ENCODE results near the gene ZNF276. TPM values are rescaled to one million over a fixed set of nuclear protein-coding genes. Genes with fewer than 3 reads are reported as not detected.

The ZNF276 gene
- total and polyA plus RNA-seq, 7 donors, result 7.6 to 13.6 (median 11.5) TPM

DNA sequence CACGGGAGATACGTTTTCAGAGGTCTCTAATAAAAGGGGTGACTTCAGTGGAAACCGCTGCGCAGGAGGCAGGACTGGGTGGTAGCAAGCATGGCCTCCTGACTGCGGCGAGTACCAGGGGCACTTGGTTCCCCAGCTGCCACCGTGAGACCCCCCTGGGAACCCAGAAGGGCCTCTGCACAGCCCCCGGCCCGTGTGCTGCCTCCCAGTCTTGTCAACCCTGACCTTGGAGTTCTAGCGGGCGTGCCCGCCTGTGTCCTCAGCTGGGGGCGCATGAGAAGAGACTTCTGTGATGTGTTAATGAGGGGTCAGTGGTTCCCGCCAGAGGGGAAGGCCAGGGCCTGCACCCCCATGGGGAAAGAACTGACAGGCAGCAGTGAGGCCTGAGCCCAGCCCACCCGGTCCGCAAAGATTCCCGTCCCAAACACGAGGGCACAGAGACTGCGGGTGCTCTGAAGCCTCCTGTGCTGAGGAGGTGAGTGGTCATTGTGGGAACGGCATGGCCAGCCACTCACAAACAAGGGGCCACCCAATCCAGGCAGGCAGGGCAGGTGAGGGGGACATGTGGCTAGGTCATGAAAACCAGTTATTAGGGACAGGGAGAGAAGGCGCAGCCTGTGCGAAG is 9.4 kb downstream of the ZNF276 start:
- 79 to 80% (median 80%) methylated on average over 21 to 22 of the region's 22 CpGs for WGBS, 3 donors

DNA sequence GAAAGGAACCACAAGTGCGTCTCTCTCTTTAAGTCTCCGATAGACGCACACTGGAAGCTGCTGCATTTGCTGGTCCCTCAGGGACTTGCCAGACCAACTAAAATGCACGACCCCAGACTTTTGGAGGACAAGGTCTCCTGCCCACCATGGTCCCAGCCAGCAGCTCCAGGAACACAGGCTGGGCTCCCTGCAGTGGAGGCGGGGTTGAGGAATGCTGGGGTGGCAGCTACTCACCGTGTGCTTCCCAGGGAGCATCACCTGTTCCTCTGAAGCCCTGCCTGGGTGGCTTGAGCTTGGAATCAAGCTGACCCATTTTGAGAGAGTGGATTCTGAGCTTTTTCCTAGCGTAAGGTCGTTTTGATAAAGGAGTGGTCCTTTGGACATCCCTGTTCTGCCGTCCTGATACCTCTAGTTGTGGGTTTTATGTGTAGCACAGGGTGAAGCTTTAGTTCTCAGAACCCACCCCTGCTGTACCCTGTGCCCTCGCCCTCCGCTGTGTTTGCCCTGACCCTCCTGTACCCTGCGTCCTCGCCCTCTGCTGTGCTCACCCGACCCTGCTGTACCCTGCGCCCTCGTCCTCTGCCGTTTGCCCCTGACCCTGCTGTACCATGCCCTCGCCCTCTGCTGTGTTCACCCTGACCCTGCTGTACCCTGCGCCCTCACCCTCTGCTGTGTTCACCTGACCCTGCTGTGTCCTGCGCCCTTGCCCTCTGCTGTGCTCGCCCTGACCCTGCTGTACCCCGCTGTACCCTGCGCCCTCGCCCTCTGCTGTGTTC is 11.0 kb downstream of the ZNF276 start:
- H3K9me3 ChIP-seq, result no peaks in the 10 kb centered on the region
- no peaks in the 10 kb centered on the region for H3K4me1 ChIP-seq
- 87 to 90% (median 88%) methylated on average over 22 to 24 of the region's 24 CpGs for WGBS, 3 donors
- H3K27ac ChIP-seq, result no peak overlapping the region
- intact Hi-C loops (cut with DNase I), result no loop called here
- ATAC-seq (no peak), DNase-seq (no peak)
- no peak overlapping the region for H3K4me3 ChIP-seq
- peaks cover 10 to 95% of the 10 kb centered on the region in 2 donors for H3K36me3 ChIP-seq (ENCODE audit: insufficient read depth in 1 of 2, low read depth in 1 of 2)
- no peaks in the 10 kb centered on the region for H3K27me3 ChIP-seq (ENCODE audit: insufficient read depth in 3 of 3, low read length in 2 of 3)
- TF ChIP-seq, protein P1, sequence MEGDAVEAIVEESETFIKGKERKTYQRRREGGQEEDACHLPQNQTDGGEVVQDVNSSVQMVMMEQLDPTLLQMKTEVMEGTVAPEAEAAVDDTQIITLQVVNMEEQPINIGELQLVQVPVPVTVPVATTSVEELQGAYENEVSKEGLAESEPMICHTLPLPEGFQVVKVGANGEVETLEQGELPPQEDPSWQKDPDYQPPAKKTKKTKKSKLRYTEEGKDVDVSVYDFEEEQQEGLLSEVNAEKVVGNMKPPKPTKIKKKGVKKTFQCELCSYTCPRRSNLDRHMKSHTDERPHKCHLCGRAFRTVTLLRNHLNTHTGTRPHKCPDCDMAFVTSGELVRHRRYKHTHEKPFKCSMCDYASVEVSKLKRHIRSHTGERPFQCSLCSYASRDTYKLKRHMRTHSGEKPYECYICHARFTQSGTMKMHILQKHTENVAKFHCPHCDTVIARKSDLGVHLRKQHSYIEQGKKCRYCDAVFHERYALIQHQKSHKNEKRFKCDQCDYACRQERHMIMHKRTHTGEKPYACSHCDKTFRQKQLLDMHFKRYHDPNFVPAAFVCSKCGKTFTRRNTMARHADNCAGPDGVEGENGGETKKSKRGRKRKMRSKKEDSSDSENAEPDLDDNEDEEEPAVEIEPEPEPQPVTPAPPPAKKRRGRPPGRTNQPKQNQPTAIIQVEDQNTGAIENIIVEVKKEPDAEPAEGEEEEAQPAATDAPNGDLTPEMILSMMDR (IDR thresholded peaks at IDR 0.05), result no peak

More for the DNA sequence above, 9.4 kb downstream of the ZNF276 start:
- Histone ChIP-seq H3K4me1 (no peaks in the 10 kb centered on the region), H3K4me3 (no peak overlapping the region), H3K27ac (no peak overlapping the region), H3K9me3 (no peaks in the 10 kb centered on the region), H3K27me3 (ENCODE audit: insufficient read depth in 3 of 3, low read length in 2 of 3) (no peaks in the 10 kb centered on the region), H3K36me3 (ENCODE audit: insufficient read depth in 1 of 2, low read depth in 1 of 2) (peaks cover 8 to 95% of the 10 kb centered on the region in 2 donors)
- DNase-seq, result no peak
- TF ChIP-seq, protein P1 (IDR thresholded peaks at IDR 0.05), result no peak
- intact Hi-C loops (cut with DNase I), result no loop called here
- no peak for ATAC-seq

DNA sequence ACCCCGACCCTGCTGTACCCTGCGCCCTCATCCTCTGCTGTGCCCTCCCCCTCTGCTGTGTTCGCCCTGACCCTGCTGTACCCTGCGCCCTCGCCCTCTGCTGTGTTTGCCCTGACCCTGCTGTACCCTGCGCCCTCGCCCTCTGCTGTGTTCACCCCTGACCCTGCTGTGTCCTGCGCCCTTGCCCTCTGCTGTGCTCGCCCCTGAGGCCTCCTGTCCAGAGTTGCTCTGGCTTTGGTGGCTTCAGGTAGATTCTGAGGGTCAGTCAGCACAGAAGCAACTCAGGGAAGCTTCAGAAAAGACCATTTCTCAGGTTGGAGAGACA is 11.5 kb downstream of the ZNF276 start:
- no peak overlapping the region for H3K27ac ChIP-seq
- H3K36me3 ChIP-seq (ENCODE audit: insufficient read depth in 1 of 2, low read depth in 1 of 2), result peaks cover 14 to 95% of the 10 kb centered on the region in 2 donors
- H3K27me3 ChIP-seq (ENCODE audit: insufficient read depth in 3 of 3, low read length in 2 of 3), result no peaks in the 10 kb centered on the region
- TF ChIP-seq, protein P1 (IDR thresholded peaks at IDR 0.05), result no peak
- no peak for DNase-seq
- no peaks in the 10 kb centered on the region for H3K9me3 ChIP-seq
- H3K4me3 ChIP-seq, result no peak overlapping the region
- intact Hi-C loops (cut with DNase I), result no loop called here
- no peaks in the 10 kb centered on the region for H3K4me1 ChIP-seq
- ATAC-seq, result no peak
- WGBS, 3 donors, result 92 to 96% (median 95%) methylated on average over 8 to 9 of the region's 9 CpGs

DNA sequence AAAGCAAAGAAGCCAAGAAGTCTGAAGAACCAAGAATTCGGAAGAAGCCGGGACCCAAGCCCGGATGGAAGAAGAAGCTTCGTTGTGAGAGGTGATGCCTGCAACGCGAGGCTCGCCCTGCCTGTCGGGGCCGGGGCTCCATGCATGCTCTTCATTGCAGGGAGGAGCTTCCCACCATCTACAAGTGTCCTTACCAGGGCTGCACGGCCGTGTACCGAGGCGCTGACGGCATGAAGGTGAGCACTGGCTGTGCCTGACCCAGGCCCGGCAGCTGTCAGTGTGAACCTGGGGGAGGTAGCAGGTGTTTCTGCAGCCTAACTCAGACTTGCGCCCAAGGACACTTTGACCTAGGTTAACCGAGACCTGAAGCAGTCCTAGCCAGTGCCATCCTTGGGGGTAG is 12.0 kb downstream of the ZNF276 start:
- no peaks in the 10 kb centered on the region for H3K4me1 ChIP-seq
- H3K27me3 ChIP-seq (ENCODE audit: insufficient read depth in 3 of 3, low read length in 2 of 3), result no peaks in the 10 kb centered on the region
- peak in 1 of 4 donors; percentile 5 for ATAC-seq
- no peaks in the 10 kb centered on the region for H3K9me3 ChIP-seq
- DNase-seq, result no peak
- WGBS, 3 donors, result 88% methylated on average over 17 of the region's 17 CpGs
- intact Hi-C loops (cut with DNase I), result no loop called here
- TF ChIP-seq, protein P1 (IDR thresholded peaks at IDR 0.05), result no peak
- H3K27ac ChIP-seq, result no peak overlapping the region
- H3K4me3 ChIP-seq, result no peak overlapping the region
- H3K36me3 ChIP-seq (ENCODE audit: insufficient read depth in 1 of 2, low read depth in 1 of 2), result peaks cover 14 to 95% of the 10 kb centered on the region in 2 donors

Data from psoas muscle (tissue), 8 donors.